ENCODE measurements around the gene KCNQ1.

DNA sequence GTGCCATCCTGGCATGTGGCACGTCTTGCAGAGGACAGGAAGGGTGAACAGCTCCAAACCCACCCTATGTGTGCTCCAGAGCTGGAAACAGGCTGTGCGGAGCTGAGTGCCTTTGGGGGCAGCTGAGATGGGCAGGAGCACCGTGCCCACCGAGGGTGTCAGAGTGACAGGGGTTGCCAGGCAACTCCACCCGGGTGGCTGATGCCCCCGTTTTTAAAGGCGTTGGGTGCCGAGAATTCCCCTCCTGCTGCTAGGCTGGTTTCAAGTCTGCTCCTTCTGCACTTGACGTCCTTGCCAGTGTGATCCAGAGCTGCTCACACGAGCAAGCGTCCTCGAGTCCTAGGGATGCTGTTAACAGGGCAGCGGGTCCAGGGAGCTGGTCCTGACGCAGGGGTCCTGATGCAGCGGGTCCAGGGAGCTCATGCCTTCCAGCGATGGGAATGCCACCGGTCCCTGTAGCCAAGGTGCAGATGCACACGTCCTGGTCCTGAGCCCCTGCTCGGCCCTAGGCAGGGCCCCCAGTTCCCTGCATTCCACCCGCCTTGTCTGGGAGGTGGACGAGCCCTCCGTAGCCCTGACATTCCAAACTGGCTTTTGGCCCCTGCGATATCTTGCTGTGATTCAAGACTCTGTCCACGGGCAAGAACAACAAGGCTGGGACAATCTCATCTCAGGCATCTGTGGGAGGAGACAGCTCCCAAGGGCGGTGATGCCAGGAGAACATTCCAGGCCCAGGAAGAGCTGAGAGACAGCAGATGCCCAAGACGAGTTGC lies 4.9 kb downstream of the KCNQ1 start:
- TF ChIP-seq, protein P1, sequence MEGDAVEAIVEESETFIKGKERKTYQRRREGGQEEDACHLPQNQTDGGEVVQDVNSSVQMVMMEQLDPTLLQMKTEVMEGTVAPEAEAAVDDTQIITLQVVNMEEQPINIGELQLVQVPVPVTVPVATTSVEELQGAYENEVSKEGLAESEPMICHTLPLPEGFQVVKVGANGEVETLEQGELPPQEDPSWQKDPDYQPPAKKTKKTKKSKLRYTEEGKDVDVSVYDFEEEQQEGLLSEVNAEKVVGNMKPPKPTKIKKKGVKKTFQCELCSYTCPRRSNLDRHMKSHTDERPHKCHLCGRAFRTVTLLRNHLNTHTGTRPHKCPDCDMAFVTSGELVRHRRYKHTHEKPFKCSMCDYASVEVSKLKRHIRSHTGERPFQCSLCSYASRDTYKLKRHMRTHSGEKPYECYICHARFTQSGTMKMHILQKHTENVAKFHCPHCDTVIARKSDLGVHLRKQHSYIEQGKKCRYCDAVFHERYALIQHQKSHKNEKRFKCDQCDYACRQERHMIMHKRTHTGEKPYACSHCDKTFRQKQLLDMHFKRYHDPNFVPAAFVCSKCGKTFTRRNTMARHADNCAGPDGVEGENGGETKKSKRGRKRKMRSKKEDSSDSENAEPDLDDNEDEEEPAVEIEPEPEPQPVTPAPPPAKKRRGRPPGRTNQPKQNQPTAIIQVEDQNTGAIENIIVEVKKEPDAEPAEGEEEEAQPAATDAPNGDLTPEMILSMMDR (IDR thresholded peaks at IDR 0.05): no peak
- TF ChIP-seq POLR2A (IDR thresholded peaks at IDR 0.05) (no peak), POLR2AphosphoS5 (IDR thresholded peaks at IDR 0.05) (no peak), EP300 (IDR thresholded peaks at IDR 0.05) (no peak)
